Mucosa of descending colon (tissue), 3 donors: Measurements from ENCODE around the gene PRAF2. TPM values are rescaled to one million over a fixed set of nuclear protein-coding genes. Genes with fewer than 3 reads are reported as not detected.
A peak's percentile ranks its signal among the peaks of the same experiment; 100 is the strongest.

Experiments used
- ATAC-seq: fragments of 200-7000 bp; cut with Tn5 transposase; one replicate; pipeline ENCODE4 v1.9.1; 2020; ENCODE audit warnings: mild to moderate bottlenecking, moderate library complexity
- DNase-seq, 3 donors: peaks; one replicate each; pipeline ENCODE4 v3.0.0-alpha.2; 2020
- H3K36me3 ChIP-seq: fragments of 200-600 bp; one replicate; pipeline ENCODE4 v1.8.0; 2021; ENCODE audit warnings: low read depth, mild to moderate bottlenecking
- H3K4me1 ChIP-seq: fragments of 200-600 bp; one replicate; pipeline ENCODE4 v1.8.0; 2021; ENCODE audit warnings: low read depth, mild to moderate bottlenecking
- H3K4me3 ChIP-seq: fragments of 200-600 bp; one replicate; pipeline ENCODE4 v1.8.0; 2021; ENCODE audit warnings: mild to moderate bottlenecking
- H3K9me3 ChIP-seq: fragments of 200-600 bp; one replicate; pipeline ENCODE4 v1.8.0; 2021; ENCODE audit warnings: mild to moderate bottlenecking
- intact Hi-C, 2 donors: fragments of 100-400 bp; cut with DNase I in 1 of 2; cut with micrococcal nuclease in 1 of 2; formaldehyde crosslinking; loops; one replicate each; pipeline versions ENCODE4 v1.11.0 to v1.11.1; 2022; cut with DNase I, micrococcal nuclease
- total RNA-seq, 3 donors: library from RNA; stranded (reverse); fragmentation: NEBNext Ultra II Directional in 2 of 3; extraction: Animal tissue kit (Norgen Biotek cat#: 25700) in 2 of 3; gene quantifications; one replicate each; pipeline versions ENCODE4 v1.2.1 to v1.2.4, GENCODE V29; 2021 to 2023
- TF ChIP-seq, protein P1 (sequence below): fragments of 200-600 bp; IDR thresholded peaks from one replicate; pipeline ENCODE4 v1.8.0; 2022; ENCODE audit warnings: antibody characterized with exemption, mild to moderate bottlenecking
- donor health status: DM: no; HTN: no; CAD: no; lungs with moderate emphysema.
- donor health status: DM: no; HTN: no; CAD: no.
- donor health status: DM: no; HTN: yes; CAD: no.

Gene PRAF2
- total RNA-seq, 3 donors from 2014 or later = 3.9 to 18.7 (median 8.1) TPM

DNA sequence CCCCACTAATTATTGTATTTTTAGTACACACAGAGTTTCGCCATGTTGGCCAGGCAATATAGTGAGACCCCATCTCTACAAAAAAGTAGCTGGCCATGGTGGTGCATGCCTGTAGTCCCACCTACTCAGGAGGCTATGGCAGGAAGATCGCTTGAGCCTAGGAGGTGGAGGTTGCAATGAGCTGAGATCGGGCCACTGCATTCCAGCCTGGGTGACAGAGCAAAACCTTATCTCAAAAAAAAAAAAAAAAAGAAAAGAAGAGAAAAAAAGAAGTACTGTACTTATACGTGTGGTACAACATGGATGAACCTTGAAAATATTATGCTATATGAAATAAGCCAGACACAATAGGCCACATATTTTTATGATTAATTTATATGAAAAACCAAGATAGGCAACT lies 15.8 kb upstream of the PRAF2 start:
- intact Hi-C loops = no loop called here
- Histone ChIP-seq H3K9me3 (no peaks in the 10 kb centered on the region), H3K4me1 (no peaks in the 10 kb centered on the region), H3K4me3 (no peak overlapping the region), H3K36me3 (no peaks in the 10 kb centered on the region)
- TF ChIP-seq, protein P1, sequence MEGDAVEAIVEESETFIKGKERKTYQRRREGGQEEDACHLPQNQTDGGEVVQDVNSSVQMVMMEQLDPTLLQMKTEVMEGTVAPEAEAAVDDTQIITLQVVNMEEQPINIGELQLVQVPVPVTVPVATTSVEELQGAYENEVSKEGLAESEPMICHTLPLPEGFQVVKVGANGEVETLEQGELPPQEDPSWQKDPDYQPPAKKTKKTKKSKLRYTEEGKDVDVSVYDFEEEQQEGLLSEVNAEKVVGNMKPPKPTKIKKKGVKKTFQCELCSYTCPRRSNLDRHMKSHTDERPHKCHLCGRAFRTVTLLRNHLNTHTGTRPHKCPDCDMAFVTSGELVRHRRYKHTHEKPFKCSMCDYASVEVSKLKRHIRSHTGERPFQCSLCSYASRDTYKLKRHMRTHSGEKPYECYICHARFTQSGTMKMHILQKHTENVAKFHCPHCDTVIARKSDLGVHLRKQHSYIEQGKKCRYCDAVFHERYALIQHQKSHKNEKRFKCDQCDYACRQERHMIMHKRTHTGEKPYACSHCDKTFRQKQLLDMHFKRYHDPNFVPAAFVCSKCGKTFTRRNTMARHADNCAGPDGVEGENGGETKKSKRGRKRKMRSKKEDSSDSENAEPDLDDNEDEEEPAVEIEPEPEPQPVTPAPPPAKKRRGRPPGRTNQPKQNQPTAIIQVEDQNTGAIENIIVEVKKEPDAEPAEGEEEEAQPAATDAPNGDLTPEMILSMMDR = no peak
- DNase-seq (no peak), ATAC-seq (no peak)

DNA sequence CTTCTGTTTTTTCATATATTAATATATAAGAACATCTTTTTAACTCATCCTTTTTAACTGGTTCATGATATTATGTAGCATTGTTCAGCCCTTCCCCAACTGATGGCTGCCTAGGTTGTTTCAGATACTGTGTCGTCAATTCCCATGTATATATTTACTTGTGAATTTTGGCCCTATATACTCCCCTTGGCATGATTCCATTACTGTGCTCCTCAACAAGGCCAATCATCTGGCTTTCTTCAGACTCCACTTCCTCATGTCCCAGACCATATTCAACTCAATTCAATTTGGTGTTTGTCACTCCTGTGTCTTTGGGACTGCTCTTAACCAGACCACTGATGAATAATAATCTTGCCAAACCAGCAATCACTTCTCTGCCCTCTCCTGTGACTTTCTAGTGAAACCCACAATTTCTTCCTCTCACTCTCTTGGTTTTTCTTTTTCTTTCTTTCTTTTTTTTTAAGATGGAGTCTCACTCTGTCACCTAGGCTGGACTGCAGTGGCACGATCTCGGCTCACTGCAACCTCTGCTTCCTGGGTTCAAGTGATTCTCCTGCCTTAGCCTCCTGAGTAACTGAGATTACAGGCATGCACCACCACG lies 8.6 kb upstream of the PRAF2 start:
- H3K4me1 ChIP-seq = no peaks in the 10 kb centered on the region
- intact Hi-C loops = no loop called here
- TF ChIP-seq, protein P1 = no peak
- ATAC-seq (no peak), DNase-seq (no peak)
- H3K9me3 ChIP-seq = no peaks in the 10 kb centered on the region
- no peak overlapping the region for H3K4me3 ChIP-seq
- H3K36me3 ChIP-seq = no peaks in the 10 kb centered on the region

DNA sequence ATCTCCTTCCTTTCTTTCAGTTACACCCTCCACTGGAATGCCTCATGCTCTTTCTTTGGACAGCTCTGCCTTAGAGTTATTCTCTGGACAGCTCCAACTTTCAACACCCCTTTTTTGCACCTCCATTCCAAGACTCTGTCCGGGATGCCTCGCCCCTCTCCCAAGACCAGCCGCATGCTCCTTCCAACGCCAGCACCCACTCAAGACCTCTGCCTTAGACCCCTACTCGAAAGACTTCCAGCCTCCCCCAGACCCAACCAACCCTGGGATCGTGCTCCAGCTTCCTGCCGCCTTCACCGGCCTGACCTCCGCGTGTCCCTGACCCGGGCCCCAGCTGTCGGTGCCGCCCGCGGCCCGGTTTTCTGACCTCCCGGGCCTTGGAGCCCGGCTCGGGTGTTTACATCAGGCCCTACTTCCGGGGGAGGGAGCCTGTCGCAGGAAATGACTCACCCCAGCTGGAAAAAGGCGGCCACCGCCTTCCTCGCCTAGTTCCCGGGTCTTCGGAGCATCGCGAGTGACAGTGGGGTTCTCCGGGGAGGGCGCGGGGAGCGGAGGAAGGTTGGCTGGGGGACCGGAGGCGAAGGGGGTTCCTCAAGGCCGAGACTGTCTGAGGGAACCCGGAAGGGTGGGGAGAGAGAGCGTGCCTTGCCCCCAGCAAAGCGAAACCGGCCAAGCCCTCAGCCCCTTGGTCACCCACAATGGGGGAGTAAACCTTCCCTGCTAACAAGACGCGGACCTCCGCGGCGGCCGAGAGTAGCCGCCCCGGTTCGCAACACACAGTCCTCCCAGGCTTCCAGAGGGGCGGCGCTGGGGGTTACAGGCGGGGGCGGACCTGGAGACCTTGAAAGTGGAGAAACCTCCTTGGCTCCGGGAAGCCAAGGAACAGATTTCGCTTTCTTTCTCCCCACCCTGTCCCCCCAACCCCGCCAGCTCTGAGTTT lies 6.0 kb upstream of the PRAF2 start, which contains the start of gene WDR45:
TSS of gene WDR45 (minus strand) at position 399 of the 940 bp plus-strand sequence. CDS start 1,792 bp downstream, outside the sequence.
- H3K4me1 ChIP-seq = no peaks in the 10 kb centered on the region
- H3K9me3 ChIP-seq = no peaks in the 10 kb centered on the region
- TF ChIP-seq, protein P1 = no peak
- DNase-seq (peak; percentile 78 to 84 (median 80)), ATAC-seq (peak; percentile 94)
- no peaks in the 10 kb centered on the region for H3K36me3 ChIP-seq
- peak within 1 kb of the TSS; percentile 44 for H3K4me3 ChIP-seq
- intact Hi-C loops = no loop called here

DNA sequence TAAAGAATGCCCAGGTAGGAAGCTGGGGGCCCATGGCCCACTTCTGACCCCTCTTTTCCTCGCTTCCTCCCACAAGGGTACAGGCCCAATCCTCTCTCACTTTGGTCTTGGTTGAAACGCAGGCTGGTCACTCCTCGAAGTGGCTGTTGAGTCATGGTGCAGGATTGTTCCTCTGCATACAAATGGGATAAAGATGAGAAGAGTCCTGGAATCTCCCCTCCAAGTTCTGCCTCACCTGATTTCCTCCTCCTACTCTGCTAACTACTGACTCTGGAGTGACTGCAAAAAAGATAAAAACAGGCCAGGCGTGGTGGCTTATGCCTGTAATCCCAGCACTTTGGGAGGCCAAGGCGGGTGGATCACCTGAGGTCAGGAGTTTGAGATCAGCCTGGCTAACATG lies 4.1 kb upstream of the PRAF2 start:
- no peaks in the 10 kb centered on the region for H3K36me3 ChIP-seq
- TF ChIP-seq, protein P1 = no peak
- no peaks in the 10 kb centered on the region for H3K9me3 ChIP-seq
- no peak for ATAC-seq
- no peaks in the 10 kb centered on the region for H3K4me1 ChIP-seq
- intact Hi-C loops = no loop called here
- no peak for DNase-seq
- no peak overlapping the region for H3K4me3 ChIP-seq

DNA sequence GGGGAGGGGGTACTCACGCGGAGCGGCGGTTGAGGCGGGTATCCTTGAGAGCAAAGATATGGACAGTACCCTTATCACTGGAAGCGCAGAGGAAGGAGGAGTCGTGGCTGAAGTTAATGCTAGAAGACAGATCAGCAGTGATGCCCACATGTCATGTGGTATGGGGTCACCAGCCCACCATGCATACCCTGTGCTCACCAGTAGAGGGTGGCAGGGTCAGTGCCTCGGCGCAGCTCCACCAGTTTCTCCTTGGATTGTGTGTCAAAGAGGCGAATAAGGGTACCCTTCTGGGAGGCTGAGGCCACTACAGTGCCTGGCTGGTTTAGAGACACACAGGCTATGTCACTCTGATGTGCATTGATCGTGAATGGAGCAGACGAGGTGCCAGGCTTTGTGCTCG lies 1.5 kb upstream of the PRAF2 start:
- ATAC-seq = no peak
- intact Hi-C loops = no loop called here

More for the DNA sequence above, 1.5 kb upstream of the PRAF2 start:
- Histone ChIP-seq H3K9me3 (no peaks in the 10 kb centered on the region), H3K4me3 (no peak overlapping the region), H3K4me1 (no peaks in the 10 kb centered on the region), H3K36me3 (no peaks in the 10 kb centered on the region)
- TF ChIP-seq, protein P1 = no peak
- DNase-seq = no peak
